ENCODE results near the gene VNN1.

DNA sequence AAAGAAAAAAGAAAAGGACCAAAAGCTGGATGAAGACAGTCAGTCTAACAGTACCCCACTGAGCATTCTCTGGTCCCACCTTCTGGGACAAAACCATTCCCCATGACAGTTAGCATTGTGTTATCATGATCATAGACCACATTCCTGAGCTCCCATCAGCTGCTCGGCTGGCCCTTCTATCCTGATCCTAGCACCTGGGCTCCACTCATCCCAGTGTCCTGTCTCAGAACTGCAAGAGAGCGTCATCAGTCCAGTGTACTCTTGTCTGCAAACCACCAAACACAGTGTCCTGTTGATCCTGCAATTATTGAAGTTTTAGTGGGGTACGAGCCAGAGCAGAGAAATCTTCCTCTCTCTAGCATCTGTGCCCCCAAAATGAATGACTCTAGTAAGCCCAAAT is 38.9 kb downstream of the VNN1 start:
- no peak for TF ChIP-seq ZFX (IDR thresholded peaks at IDR 0.05)
- TF ChIP-seq, protein P1, sequence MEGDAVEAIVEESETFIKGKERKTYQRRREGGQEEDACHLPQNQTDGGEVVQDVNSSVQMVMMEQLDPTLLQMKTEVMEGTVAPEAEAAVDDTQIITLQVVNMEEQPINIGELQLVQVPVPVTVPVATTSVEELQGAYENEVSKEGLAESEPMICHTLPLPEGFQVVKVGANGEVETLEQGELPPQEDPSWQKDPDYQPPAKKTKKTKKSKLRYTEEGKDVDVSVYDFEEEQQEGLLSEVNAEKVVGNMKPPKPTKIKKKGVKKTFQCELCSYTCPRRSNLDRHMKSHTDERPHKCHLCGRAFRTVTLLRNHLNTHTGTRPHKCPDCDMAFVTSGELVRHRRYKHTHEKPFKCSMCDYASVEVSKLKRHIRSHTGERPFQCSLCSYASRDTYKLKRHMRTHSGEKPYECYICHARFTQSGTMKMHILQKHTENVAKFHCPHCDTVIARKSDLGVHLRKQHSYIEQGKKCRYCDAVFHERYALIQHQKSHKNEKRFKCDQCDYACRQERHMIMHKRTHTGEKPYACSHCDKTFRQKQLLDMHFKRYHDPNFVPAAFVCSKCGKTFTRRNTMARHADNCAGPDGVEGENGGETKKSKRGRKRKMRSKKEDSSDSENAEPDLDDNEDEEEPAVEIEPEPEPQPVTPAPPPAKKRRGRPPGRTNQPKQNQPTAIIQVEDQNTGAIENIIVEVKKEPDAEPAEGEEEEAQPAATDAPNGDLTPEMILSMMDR (conservative IDR thresholded peaks at IDR 0.05) = no peak

Data from C4-2B (cell line).